ENCODE data around the gene INO80E.

Gene INO80E

DNA sequence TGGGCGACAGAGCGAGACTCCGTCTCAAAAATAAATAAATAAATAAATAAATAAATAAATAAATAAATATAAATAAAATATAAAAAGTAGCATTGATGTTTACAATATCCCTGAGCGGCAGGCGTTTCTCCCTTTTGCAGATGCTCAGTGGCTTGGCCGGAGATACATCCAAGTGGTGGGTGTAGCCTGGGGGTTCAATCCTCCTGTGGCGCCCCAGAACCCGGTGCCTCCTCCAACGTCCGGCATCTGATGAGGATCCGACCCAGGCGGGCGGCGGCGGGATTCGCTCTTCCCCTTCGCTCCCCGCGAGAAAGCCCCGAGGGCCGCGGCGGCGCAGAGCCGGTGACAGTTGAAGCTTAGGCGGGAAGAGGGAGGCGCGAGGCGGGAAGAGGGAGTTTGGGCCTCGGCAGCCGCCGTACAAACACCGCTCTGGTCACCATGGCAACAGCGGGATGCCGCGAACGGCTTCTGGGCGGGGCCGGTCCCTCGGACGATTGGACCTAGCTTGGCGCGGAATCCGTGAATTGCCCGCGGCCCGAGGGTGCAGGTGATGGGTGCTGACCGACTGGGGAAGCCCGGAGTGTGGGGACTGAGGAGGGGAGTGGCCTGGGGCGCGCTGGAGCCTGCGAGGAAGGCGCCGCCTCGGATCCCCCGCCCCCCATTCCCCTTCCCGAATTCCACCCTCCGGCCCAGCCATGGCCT is 56.8 kb downstream of the INO80E start:
- peak; percentile 93 to 95 for DNase-seq (ENCODE audit: low read depth in 1 of 2, low spot score in 1 of 2)
- peak overlapping the region; percentile 82 for H3K4me3 ChIP-seq (replicated peaks; ENCODE audit: insufficient read depth, low read length)
- TF ChIP-seq, protein P1, sequence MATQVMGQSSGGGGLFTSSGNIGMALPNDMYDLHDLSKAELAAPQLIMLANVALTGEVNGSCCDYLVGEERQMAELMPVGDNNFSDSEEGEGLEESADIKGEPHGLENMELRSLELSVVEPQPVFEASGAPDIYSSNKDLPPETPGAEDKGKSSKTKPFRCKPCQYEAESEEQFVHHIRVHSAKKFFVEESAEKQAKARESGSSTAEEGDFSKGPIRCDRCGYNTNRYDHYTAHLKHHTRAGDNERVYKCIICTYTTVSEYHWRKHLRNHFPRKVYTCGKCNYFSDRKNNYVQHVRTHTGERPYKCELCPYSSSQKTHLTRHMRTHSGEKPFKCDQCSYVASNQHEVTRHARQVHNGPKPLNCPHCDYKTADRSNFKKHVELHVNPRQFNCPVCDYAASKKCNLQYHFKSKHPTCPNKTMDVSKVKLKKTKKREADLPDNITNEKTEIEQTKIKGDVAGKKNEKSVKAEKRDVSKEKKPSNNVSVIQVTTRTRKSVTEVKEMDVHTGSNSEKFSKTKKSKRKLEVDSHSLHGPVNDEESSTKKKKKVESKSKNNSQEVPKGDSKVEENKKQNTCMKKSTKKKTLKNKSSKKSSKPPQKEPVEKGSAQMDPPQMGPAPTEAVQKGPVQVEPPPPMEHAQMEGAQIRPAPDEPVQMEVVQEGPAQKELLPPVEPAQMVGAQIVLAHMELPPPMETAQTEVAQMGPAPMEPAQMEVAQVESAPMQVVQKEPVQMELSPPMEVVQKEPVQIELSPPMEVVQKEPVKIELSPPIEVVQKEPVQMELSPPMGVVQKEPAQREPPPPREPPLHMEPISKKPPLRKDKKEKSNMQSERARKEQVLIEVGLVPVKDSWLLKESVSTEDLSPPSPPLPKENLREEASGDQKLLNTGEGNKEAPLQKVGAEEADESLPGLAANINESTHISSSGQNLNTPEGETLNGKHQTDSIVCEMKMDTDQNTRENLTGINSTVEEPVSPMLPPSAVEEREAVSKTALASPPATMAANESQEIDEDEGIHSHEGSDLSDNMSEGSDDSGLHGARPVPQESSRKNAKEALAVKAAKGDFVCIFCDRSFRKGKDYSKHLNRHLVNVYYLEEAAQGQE (IDR thresholded peaks at IDR 0.05; ENCODE audit: insufficient replicate concordance, low read depth) = no peak
- TF ChIP-seq POLR2AphosphoS5 (IDR thresholded peaks at IDR 0.05; ENCODE audit: low read depth) (peak; percentile 87), SPI1 (IDR thresholded peaks at IDR 0.05; ENCODE audit: borderline replicate concordance, low read depth) (peak; percentile 30; the same call in 1 of the 2 replicates), GABPA (IDR thresholded peaks at IDR 0.05; ENCODE audit: low read depth) (no peak)
- TF ChIP-seq, protein P2, sequence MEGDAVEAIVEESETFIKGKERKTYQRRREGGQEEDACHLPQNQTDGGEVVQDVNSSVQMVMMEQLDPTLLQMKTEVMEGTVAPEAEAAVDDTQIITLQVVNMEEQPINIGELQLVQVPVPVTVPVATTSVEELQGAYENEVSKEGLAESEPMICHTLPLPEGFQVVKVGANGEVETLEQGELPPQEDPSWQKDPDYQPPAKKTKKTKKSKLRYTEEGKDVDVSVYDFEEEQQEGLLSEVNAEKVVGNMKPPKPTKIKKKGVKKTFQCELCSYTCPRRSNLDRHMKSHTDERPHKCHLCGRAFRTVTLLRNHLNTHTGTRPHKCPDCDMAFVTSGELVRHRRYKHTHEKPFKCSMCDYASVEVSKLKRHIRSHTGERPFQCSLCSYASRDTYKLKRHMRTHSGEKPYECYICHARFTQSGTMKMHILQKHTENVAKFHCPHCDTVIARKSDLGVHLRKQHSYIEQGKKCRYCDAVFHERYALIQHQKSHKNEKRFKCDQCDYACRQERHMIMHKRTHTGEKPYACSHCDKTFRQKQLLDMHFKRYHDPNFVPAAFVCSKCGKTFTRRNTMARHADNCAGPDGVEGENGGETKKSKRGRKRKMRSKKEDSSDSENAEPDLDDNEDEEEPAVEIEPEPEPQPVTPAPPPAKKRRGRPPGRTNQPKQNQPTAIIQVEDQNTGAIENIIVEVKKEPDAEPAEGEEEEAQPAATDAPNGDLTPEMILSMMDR (IDR thresholded peaks at IDR 0.05; ENCODE audit: insufficient read depth, low read length) = no peak
- no peaks in the 10 kb centered on the region for H3K27me3 ChIP-seq (ENCODE audit: insufficient read depth, poor library complexity, severe bottlenecking)
- H3K27ac ChIP-seq (replicated peaks) = peak overlapping the region; percentile 88

DNA sequence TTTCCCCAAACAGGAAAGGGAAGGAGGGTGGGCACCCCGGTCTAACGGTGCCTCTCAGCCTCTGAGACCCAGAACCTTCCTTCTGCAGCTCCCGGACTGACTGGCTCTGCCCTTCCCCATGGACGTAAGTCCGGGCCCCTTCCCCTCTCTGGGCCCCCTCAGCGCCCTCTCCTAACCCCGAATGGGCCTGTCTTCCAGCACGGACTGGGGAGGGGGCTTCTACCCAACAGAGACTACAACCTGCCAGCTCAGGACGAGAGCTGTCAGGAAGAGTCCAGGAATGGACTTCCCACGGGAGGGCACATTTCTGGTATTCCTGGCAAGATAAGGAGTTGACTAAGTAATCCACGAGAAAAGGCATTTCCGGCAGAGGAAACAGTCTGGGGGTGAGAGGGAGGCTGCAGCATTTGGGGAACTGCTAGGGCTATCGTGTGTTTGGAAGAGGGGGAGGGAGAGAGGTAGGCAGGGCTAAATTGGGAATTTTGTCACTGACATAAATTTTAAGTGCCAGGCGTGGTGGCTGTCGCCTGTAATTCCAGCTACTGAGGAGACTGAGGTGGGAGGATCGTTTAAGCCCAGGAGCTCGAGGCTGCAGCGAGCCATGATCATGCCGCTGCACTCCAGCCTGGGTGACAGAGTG is 57.5 kb downstream of the INO80E start:
- TF ChIP-seq GABPA (IDR thresholded peaks at IDR 0.05; ENCODE audit: low read depth) (no peak), POLR2AphosphoS5 (IDR thresholded peaks at IDR 0.05; ENCODE audit: low read depth) (no peak), SPI1 (IDR thresholded peaks at IDR 0.05; ENCODE audit: borderline replicate concordance, low read depth) (peak; percentile 49; the same call in 1 of the 2 replicates)
- TF ChIP-seq, protein P1 (IDR thresholded peaks at IDR 0.05; ENCODE audit: insufficient replicate concordance, low read depth) = no peak
- TF ChIP-seq, protein P2 (IDR thresholded peaks at IDR 0.05; ENCODE audit: insufficient read depth, low read length) = no peak
- no peak for DNase-seq (ENCODE audit: low read depth in 1 of 2, low spot score in 1 of 2)
- H3K27ac ChIP-seq (replicated peaks) = peak overlapping the region; percentile 88
- H3K27me3 ChIP-seq (ENCODE audit: insufficient read depth, poor library complexity, severe bottlenecking) = no peaks in the 10 kb centered on the region
- peak overlapping the region; percentile 82 for H3K4me3 ChIP-seq (replicated peaks; ENCODE audit: insufficient read depth, low read length)

DNA sequence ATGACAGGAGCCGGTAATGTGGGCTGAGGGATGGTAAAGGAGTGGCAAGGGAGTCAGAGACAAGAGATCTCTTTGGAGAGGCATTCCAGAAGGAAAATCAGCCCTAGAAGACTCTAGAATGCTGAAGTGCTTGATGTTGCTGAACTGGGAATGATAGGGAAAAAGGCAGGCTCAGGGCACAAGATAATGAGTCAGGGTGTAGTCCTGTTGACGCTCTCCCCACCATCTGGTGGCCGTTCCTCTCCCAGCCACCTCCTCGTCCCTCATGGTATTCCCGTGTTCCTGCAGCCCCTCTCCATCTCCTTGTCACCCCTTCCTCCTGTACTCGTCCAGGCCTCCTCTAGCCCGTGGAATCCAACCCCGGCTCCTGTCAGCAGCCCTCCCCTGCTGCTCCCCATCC is 58.4 kb downstream of the INO80E start:
- no peak for DNase-seq (ENCODE audit: low read depth in 1 of 2, low spot score in 1 of 2)
- TF ChIP-seq, protein P1 (IDR thresholded peaks at IDR 0.05; ENCODE audit: insufficient replicate concordance, low read depth) = no peak
- TF ChIP-seq SPI1 (IDR thresholded peaks at IDR 0.05; ENCODE audit: borderline replicate concordance, low read depth) = no peak
- Histone ChIP-seq H3K4me3 (replicated peaks; ENCODE audit: insufficient read depth, low read length) (no peak overlapping the region), H3K27me3 (ENCODE audit: insufficient read depth, poor library complexity, severe bottlenecking) (no peaks in the 10 kb centered on the region), H3K27ac (replicated peaks) (no peak overlapping the region)
